ENCODE data around the gene CNTNAP5. TPM values are rescaled to one million over a fixed set of nuclear protein-coding genes. Genes with fewer than 3 reads are reported as not detected.

Gene CNTNAP5
- total and polyA plus RNA-seq, 2 of the 8 experiments (the other 6 are each of a cell fraction or from before 2014, with no cell fraction given), result 0.11 to 0.76 TPM

- TF ChIP-seq CBX8 (IDR thresholded peaks at IDR 0.05; ENCODE audit: borderline replicate concordance, low read depth, low read length) (no peak), CTBP2 (IDR thresholded peaks at IDR 0.05; ENCODE audit: borderline replicate concordance, insufficient read depth, insufficient read length, low read length) (no peak), TCF12 (IDR thresholded peaks at IDR 0.05; ENCODE audit: low read depth, low read length) (no peak), CREB1 (IDR thresholded peaks at IDR 0.05) (no peak)
Observed at GRCh38 chr2:124561486-124561885, 536.4 kb downstream of the CNTNAP5 start (continued).

Data from H1 (cell line).